ENCODE results near the gene NIP7.

DNA sequence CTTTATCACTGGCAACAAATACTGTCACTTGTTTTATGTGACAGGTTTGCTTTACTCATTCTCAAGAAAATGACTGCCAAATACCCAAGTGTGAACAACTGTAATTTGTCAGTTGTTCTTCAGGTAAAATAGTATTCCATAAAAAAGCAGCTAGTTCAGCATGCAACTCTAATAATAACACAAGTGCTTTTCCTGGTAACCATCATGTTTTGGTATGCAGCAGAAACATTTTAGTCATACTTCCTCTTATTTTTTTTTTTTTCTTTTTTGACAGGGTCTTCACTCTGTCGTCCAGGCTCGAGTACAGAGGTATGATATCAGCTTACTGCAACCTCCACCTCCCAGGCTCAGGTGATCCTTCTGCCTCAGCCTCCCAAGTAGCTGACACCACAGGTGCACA, 41.7 kb downstream of the NIP7 start:
- TF ChIP-seq RBBP5 (IDR thresholded peaks at IDR 0.05; ENCODE audit: borderline replicate concordance, low read depth, low read length) (no peak), SIN3A (conservative IDR thresholded peaks at IDR 0.05 in 1 of 2, IDR thresholded peaks at IDR 0.05 in 1 of 2; ENCODE audit: low read depth in 1 of 2, low read length in 2 of 2) (no peak), CEBPB (IDR thresholded peaks at IDR 0.05; ENCODE audit: low read depth, low read length) (no peak), YY1 (IDR thresholded peaks at IDR 0.05; ENCODE audit: low read depth, low read length) (no peak)
